Dedifferentiated amniotic fluid mesenchymal stem cell (primary cell): ENCODE results near the gene GFER.
"Not testable (repeated sequence)": the region's sequence is repeated elsewhere in the genome, so short reads cannot be mapped to it uniquely, and the experiment has no call there.

Source experiments
- DNase-seq: peaks from one replicate; pipeline ENCODE4 v3.0.0-alpha.2; 2016; ENCODE audit errors: extremely low spot score

GFER gene

GRCh38 chr16:1957434-1958142 is 26.4 kb upstream of the GFER start:
- not testable (repeated sequence) for DNase-seq

- DNase-seq: not testable (repeated sequence)
Measured at GRCh38 chr16:1958143-1958491, 25.9 kb upstream of the GFER start.

DNA sequence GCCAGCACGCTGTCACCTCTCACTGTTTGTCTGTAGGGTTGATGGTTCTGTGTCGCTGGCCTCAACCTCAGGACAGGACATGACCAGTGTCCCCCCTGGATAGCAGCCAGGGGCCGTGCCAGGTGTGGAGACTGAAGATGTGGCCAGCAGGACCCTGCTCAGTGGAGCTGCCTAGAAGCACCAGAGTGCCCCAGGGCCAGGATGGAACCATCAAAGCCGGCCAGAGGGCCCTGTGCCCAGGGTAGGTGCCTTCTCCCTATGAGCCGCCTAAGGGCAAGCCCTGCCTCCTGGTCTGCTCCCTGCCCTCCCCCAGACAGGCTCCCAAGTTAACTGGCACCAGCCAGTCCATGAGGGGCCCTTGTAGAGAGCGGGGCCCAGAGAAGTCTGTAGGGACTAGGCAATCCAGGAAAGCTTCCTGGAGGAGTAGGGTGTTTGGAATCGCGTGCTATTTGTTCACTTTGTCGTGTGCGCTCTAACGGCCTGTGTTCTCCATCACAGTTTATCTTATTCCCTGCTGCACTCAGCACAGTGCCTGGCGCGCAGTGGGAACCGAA is 25.2 kb upstream of the GFER start:
- no peak for DNase-seq

DNA sequence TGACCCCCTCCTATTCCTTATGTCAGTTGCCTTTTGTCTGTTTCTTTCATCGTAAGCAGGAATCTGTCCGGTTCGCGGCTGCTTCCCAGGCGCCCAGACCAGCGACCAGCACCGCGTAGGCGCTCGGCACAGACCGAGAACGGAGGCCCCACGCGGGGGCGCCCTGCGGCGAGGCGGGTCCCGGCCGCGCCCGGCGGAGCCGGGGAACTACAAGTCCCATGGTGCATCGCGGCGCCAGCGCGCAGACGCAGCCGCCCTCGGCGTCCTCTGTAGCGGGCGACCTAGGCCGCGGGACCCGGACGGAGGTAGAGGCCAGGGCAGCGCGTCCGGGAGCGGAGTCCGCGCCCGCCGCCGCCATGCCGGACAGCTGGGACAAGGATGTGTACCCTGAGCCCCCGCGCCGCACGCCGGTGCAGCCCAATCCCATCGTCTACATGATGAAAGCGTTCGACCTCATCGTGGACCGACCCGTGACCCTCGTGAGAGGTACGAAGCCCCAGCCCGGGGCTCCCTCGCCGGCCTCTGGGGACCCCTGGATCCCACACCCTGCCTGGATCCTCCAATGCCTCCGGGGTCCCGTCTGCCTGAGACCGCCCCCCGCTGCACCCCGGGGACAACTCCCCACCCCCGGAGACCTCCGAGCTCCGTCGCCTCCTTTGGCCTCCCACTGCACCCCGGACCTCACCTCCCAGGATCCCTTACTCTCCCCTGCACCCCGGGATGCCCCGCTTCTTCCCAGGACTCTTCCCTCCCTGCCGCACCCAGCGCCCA is 24.5 kb upstream of the GFER start, which contains the start of gene NDUFB10:
Gene NDUFB10 (plus strand): TSS at position 270 of the 771 bp plus-strand sequence. CDS start 87 bp downstream, at position 357.
- DNase-seq: peak; percentile 76

DNA sequence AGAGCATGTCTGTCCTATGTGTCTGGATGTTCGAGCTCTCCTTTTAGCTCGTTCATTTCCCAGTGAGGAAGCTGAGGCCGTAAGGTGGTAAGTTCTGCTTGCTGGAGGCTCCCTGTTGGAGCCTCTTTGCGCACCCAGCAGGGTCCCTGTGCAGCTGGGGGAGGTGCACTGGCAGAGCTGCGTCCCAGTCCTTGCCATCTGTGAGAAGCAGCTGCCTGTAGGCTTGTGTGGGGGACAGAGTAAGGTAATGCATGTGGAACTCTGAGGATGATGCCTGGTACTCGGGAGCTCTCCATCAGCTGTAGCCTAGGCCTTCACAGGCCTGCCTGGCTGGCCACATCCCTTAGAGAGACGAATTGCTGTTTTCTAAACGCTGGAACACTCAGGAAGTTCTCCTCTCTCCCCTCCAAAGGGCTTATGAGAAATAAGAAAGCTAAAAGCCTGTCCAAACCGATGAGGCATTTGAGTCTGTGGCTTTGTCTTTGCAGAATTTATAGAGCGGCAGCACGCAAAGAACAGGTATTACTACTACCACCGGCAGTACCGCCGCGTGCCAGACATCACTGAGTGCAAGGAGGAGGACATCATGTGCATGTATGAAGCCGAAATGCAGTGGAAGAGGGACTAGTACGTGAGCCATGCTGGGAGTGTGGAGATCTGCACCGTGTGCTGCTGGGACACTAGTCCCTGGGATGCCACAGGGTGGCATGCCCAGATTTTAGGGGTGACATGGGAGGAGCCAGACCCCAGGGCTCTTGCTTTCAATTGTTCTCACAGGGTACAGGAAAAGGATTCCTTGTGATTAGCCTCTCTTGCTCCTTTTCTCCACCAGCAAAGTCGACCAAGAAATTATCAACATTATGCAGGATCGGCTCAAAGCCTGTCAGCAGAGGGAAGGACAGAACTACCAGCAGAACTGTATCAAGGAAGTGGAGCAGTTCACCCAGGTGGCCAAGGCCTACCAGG is 23.0 kb upstream of the GFER start:
- no peak for DNase-seq

DNA sequence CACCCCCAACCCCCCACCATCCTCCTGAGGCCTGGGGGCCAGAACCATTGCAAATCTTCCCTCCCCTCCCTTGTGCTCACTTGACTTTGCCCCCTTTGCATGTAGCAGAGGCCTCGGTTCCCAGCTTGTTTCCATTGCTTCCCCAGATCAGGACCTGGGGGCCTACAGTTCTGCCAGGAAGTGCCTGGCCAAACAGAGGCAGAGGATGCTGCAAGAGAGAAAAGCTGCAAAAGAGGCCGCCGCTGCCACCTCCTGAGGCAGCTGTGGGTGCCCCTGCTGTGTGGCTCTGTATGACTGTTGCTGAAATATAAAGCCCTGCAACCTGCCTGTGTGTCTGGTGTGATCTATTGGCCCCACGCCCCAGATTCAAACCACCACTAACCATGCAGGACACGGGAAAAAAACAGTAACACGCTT is 22.3 kb upstream of the GFER start:
- DNase-seq: no peak

DNA sequence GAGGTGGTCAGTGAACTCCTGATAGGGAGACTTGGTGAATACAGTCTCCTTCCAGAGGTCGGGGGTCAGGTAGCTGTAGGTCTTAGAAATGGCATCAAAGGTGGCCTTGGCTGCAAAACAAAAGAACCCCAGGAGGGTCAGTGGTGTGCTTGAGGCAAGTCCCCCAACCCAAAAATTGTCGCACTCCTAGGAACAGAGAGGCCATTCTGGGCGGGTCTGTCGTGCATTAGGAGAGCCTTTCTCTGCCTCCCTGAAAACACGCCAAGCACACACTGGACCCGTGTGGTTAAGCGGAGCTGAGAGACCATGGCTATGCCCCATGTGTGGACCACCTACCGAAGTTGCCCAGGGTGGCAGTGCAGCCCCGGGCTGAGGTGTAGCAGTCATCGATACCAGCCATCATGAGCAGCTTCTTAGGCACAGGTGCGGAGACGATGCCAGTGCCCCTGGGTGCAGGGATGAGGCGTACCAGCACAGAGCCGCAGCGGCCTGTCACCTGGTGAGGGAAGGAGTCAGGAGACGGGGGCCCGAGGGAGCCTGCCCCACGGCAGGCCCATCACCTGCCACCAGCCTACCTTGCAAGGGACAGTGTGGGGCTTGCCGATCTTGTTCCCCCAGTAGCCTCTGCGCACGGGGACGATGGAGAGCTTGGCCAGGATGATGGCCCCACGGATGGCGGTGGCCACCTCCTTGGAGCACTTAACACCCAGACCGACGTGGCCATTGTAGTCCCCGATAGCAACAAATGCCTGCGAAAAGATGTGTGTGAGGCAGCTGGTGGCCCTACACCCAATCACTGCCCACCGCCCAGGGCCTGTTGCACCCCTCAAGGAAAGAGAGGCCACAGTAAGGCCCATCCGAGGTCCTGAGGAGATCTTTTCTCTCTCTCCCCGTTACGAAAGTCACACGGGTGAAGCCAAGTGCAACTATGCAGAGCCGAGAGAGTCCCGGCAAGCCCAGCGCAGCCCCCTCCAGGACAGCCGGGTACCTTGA is 21.5 kb upstream of the GFER start:
- DNase-seq: not testable (repeated sequence)

- DNase-seq: no peak
Measured at GRCh38 chr16:1963806-1964505, 20.0 kb upstream of the GFER start.

GRCh38 chr16:1964506-1965395 is 19.2 kb upstream of the GFER start, which contains the start of gene RPS2:
Gene RPS2 (minus strand): TSS chr16:1964826. CDS start chr16:1964625, 201 bp downstream.
- DNase-seq: peak; percentile 99

GRCh38 chr16:1965396-1966001 is 18.5 kb upstream of the GFER start:
- no peak for DNase-seq

DNA sequence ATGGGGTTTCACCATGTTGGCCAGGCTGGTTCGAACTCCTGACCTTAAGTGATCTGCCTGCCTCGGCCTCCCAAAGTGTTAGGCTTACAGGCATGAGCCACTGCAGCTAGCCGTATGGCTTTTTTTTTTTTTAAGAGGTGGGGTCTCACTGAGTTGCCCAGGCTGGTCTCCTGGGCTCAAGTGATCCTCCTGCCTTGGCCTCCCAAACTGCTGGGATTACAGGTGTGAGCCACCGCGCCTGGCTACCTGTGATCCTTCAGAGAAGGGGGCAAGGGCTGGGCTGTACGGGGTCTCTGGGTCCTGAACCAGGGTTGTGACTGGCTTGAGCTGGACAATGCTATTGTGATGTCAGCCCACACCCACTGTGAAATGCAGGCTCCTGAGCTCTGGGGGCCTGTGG is 17.5 kb upstream of the GFER start, which contains the start of gene RNF151:
Gene RNF151 (plus strand): TSS at position 397 of the 400 bp plus-strand sequence. CDS start 26 bp downstream, outside the sequence.
- no peak for DNase-seq

DNA sequence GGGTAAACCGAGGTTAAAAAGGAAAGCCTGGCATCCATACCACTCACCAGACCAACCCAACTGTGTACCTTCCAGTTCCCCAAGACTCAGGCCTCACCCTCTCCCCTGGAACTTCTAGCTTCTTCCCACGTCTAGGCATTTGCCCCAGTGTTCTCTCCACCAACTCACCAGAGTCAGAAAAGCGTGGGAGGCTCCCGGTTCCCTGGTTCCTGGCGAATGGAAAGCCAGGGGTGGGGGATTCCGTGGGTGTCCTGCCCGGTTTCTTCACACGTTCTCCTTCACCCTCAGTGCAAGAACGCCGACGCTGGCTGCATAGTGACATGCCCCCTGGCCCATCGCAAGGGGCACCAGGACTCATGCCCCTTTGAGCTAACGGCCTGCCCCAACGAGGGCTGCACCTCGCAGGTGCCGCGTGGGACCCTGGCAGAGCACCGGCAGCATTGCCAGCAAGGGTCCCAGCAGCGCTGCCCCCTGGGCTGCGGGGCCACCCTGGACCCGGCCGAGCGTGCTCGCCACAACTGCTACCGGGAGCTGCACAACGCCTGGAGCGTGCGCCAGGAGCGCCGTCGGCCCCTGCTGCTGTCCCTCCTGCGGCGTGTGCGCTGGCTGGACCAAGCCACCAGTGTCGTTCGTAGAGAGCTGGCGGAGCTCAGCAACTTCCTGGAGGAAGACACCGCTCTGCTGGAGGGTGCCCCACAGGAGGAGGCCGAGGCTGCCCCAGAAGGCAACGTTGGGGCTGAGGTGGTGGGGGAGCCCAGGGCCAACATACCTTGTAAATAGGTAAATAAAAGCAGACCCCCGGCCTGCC is 15.6 kb upstream of the GFER start:
- DNase-seq: no peak

GRCh38 chr16:1971796-1972489 is 12.1 kb upstream of the GFER start, which contains the start of gene TBL3:
Gene TBL3 (plus strand): TSS chr16:1972053. CDS start chr16:1972165, 112 bp downstream.
- DNase-seq: peak; percentile 90

- DNase-seq: no peak
Measured at GRCh38 chr16:1972490-1972877, 11.5 kb upstream of the GFER start.

GRCh38 chr16:1973461-1974156 is 10.4 kb upstream of the GFER start:
- no peak for DNase-seq
